Smooth muscle cell of the brain vasculature (primary cell): ENCODE data around the gene COA5.

ENCODE experiments used
- DNase-seq: peaks from one replicate; pipeline ENCODE4 v3.0.0-alpha.2; 2012; ENCODE audit warnings: low read depth, low spot score

COA5 gene

GRCh38 chr2:98608116-98608961 is at the start of gene COA5, which contains the start of gene UNC50:
TSS of gene COA5 (minus strand) at chr2:98608512. CDS start at chr2:98608405, 107 bp downstream.
TSS of gene UNC50 (plus strand) at chr2:98608589. CDS start at chr2:98609760, 1,171 bp downstream.
- DNase-seq: peak; percentile 61

GRCh38 chr2:98656800-98657199 is 48.5 kb upstream of the COA5 start:
- DNase-seq: no peak

GRCh38 chr2:98654699-98655495 is 46.6 kb upstream of the COA5 start:
- DNase-seq: no peak

- DNase-seq: no peak
Observed at GRCh38 chr2:98650998-98651397, 42.7 kb upstream of the COA5 start.

GRCh38 chr2:98649992-98650375 is 41.7 kb upstream of the COA5 start:
- DNase-seq: no peak

- peak; percentile 36 for DNase-seq
Observed at GRCh38 chr2:98649135-98649991, 41.1 kb upstream of the COA5 start.

- no peak for DNase-seq
Observed at GRCh38 chr2:98648451-98648850, 40.1 kb upstream of the COA5 start.

GRCh38 chr2:98647636-98648035 is 39.3 kb upstream of the COA5 start:
- no peak for DNase-seq

GRCh38 chr2:98643496-98644100 is 35.3 kb upstream of the COA5 start:
- no peak for DNase-seq

GRCh38 chr2:98637401-98638147 is 29.3 kb upstream of the COA5 start:
- DNase-seq: no peak

GRCh38 chr2:98634406-98635092 is 26.2 kb upstream of the COA5 start:
- no peak for DNase-seq

GRCh38 chr2:98632351-98632750 is 24.0 kb upstream of the COA5 start:
- DNase-seq: no peak

GRCh38 chr2:98623657-98624056 is 15.3 kb upstream of the COA5 start:
- DNase-seq: no peak

GRCh38 chr2:98617149-98617548 is 8.8 kb upstream of the COA5 start:
- no peak for DNase-seq

- DNase-seq: no peak
Observed at GRCh38 chr2:98615481-98615880, 7.2 kb upstream of the COA5 start.

GRCh38 chr2:98614024-98614739 is 5.9 kb upstream of the COA5 start:
- no peak for DNase-seq

GRCh38 chr2:98608962-98609604 is 771 bp upstream of the COA5 start:
- no peak for DNase-seq

- no peak for DNase-seq
Observed at GRCh38 chr2:98607741-98608115, 584 bp downstream of the COA5 start.

GRCh38 chr2:98607104-98607503 is 1.2 kb downstream of the COA5 start:
- DNase-seq: no peak
